HG02938 (cell line): ENCODE data around the gene UVSSA.

Experiments
- ATAC-seq: cut with Tn5 transposase; IDR thresholded peaks from one replicate; pipeline ENCODE4 v1.9.1; 2021; ENCODE audit warnings: mild to moderate bottlenecking, moderate library complexity; ENCODE audit not compliant: unreplicated experiment

UVSSA gene

DNA sequence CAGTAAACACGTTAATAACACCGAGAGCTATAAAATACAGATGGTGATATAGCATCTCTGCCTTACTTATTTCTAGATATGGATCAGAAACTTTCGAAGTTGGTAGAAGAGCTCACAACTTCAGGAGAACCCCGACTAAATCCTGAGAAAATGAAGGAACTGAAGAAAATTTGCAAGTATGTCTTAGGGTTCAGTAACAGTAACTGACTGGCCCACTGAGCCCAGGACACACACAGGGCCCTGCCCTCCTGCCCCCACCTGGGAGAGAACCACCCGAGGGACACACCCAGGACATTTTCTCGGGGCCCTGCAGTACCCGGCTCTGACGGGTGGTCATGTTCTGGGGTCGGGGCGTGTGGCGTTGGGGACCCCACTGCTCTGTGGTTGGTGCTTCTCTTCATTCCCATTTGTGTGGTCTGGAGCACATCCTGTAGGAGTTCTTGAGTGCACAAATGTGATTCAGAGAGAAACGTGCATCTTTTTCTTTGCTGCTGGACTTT, 1.1 kb downstream of the UVSSA start:
- no peak for ATAC-seq

DNA sequence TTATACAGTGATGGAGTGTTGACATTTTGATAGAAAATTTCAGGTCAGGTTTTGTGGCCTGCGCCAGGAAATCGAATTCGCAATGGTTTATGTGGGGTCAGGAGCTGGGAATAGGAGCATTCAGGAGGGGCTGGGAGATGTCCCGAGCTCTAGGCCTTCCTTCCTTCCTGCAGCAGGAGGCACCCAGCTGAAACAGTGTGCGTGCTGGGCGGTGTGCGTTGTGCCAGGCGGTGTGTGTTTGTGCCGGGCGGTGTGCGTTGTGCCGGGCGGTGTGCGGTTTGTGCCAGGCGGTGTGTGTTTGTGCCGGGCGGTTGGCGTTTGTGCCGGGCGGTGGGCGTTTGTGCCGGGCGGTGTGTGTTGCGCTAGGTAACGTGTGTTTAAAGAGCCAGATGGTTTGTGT, 1.7 kb downstream of the UVSSA start:
- ATAC-seq, result no peak

DNA sequence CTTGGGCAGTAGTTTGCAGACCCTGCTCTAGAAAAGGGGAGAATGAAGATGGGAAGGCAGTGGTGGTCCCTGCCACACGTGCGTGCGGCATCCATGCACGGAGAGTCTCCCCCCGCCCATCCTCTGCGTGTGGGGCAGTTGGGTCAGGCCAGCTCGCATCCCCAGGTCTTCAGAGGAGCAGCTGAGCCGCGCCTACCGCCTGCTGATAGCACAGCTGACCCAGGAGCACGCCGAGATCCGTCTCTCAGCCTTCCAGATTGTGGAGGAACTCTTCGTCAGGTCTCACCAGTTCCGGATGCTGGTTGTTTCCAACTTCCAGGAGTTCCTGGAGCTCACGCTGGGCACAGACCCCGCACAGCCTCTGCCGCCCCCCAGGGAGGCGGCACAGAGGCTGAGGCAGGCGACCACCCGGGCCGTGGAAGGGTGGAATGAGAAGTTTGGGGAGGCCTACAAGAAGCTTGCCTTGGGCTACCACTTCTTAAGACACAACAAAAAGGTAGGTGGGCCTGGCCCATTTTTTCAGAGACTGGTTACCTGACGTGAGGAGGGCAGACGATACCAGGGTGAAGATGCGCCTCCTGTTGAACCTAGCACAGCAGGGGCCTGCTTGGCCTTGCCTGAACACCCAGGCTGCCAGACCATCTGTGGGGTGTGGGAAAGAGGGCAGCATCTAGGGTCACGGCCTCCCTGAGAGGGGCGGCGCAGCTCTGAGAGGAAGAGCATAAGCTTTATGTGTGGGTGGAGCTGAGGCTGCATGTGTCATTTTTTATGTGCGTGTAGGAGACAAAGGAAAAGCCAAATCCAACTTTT, 2.6 kb downstream of the UVSSA start:
- no peak for ATAC-seq

DNA sequence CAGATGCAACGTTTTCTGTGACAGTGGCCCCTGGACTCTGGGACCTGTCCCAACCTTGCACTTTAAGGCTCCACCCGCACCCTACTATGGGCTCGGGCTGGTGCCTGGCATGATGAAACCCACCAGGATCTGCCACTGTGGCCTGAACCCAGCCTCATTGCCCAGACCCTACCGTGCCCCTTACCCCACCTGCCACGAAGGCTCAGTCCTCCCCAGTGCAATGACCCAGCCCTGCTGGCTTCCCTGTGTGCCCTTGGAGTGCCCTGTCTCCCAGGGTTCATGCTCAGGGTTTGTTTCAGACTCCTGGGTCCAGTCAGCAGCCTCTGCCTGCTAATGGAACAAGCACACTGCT, 3.1 kb downstream of the UVSSA start:
- ATAC-seq, result no peak

DNA sequence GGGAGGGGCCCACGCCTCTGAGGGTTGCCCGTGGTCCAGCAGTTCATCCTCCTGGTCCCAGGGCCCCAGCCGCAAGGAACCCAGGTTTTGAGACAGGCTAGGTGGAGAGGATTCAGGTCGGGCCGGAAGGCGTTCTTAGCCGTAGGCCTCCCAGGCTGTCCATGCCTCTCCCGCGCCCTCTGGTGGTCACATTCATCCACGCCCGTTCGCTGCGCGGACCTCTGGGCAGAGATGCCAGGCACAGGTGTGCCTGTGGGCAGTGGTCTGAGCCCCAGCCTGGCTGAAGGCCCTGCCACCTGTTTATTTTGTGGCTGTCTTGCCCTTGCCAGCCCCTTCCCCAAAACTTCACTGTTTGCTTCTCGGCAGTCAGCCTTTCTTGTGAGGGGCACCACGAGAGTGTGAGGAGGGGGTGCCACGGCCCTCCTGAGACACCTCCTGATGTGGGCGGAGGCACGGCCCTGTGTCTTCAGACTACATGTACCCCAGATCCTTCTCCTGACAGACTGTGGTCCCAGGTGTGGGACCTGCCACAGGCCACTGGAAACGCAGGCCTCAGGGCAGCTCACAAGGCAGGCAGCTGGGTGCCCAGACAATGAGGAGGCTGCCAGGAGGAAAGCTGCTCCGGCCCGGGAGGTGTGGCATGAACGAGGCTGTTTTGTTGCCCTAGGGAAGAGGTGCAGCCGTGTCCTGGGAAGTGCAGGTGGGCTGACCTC, 5.0 kb downstream of the UVSSA start:
- ATAC-seq, result no peak

DNA sequence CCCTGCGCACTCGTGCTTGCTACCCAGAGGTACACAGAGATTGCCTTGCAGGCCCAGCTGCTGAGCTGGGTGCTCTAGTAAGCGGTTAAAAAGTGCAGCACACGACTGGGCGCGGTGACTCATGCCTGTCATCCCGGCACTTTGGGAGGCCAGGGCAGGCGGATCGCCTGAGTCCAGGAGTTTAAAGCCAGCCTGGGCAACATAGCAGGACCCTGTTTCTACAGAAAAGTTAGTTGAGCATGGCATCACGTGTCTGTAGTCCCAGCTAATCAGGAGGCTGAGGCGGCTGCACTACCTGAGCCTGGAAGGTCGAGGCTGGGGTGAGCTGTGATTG, 5.5 kb downstream of the UVSSA start:
- ATAC-seq, result no peak

DNA sequence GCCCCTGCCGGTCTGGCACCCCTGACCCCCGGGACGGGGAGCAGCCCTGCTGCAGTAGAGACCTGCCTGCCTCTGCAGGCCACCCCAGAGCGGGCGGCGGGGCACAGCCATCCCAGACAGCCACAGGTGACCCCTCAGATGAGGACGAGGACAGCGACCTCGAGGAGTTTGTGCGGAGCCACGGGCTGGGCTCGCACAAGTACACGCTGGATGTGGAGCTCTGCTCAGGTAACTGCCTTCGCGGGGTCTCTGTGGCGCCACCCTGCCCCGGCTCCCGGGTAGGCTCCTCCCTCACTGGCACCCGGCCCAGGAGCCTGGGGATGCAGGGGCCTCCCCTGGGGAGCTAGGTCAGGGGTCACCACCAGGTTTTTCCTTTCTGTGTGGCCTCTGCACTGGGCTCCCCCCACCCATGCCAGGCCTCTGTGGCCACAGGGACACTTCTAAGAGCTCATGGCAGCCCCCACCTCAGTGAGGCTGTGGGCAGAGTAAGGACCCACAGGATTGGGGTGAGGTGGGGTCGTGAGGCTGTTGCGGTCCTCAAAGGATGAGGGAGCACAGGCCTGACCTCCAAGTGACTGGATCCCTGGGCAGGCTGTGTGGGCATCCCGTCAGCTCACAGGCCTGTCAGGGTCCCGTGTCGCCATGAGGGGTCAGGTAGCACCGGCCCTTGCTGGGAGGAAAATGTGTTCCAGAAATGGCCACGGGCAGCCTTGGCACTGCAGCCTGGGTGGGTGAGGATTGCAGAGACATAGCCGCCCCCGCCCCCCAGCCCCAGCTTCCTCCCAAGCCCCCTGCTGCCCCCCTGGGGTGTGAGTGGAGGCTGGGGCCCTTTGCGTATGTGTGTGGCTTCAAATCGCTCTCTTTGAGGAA, 6.4 kb downstream of the UVSSA start:
- ATAC-seq, result no peak

DNA sequence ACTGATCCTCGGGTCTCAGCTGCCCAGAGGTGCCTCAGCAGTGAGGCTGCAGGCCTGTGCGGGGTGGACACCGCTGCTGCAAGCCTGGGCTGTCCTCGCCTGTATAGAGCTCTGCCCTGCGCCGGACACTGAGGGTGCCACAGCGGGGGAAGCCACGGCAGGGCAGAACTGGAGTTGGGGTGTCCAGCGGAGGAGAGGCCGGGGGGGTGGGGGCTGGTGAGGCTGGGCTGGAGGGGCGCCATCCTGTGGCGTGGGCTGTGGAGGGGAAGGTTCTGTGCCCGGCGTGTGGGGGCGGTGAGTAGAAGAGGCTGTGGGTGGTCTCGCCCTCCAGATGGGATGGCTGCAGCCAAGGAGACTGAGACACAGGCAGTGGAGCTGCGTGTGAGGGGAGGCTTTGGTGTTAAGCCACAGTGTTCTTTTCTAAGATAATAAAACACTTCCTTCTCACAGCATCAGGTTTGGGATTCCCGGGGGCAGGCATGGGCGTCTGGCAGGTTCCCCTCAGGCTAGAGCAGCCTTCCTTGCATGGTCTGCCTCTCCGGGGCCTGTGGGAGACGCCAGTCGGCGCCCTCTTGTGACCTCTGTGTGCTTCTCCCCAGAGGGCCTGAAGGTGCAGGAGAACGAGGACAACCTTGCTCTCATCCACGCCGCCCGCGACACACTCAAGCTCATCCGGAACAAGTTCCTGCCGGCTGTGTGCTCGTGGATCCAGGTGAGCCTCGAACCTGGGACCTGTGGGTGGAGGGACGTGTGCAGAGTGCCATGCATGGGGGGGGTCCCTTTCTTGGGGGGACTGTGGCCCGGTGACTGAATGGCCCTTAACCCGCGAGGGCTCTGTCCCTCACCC, 7.4 kb downstream of the UVSSA start:
- ATAC-seq, result no peak

DNA sequence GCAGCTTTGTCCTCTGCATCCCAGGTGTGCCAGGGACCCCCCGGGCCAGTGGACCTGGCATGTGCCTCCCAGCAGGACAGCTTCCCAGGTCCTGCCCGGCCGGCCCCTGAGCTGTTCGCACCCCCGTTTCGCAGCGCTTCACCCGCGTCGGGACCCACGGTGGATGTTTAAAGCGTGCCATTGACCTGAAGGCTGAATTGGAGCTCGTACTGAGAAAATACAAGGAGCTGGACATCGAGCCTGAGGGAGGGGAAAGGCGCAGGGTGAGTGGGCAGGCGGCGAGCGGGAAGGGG, 7.9 kb downstream of the UVSSA start:
- no peak for ATAC-seq

DNA sequence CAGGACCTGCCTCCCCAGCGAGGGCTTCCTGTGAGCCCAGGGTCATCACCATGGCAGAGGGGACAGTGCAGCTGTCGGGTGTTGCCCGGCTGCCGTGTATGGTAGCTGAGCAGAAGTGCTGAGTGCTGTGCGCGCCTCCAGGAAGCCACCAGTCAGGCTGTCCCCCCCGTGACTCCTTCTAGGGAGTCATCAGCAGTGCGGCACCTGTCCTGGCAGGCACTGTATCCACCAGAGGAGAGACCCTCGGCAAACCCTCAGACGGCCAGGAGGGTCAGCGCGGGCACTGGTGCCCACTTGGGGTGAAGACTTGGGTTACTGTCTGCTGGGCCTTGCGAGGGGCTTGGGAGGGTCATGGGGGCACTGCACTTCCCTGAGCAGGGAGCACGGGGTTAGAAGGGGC, 8.4 kb downstream of the UVSSA start:
- ATAC-seq, result no peak

DNA sequence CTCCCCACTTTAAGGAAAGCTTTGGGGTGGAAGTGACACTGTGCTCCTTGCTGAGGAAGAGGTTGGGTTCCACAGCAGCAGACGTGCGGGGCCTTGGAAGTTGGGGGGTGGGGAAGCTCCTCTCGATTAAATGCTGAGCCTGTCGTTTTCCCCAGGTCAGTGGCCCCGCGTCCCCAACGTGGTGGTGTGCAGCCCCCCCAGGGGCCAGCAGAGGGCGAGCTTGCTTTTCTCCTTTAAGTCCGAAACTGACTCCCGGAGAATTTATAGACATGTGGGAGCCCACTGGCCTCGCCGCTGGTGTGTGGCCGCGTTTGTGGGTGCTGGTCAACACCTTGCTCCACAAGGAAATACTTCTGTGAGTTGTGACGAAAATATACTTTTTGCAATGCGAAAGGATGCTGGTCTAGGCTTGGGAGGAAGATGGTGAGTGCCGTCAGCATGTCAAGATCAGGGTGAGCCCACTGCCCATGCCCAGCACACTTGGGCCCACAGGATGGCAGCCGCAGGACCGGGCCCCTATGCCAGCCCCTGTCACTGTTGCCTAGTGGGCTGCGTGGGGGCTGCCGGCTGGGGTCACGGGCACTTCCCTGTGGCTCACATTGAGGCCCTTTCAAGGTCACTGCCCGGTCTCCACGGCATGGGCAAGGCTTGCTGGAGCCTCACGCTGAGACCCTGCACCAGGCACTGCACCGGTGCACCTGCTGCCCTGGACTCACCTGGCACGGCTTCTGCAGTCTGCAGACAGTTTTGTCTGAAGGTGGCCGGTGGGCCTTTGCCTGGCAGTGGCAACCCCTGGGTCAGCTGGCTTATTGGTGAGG, 9.4 kb downstream of the UVSSA start:
- ATAC-seq, result no peak

DNA sequence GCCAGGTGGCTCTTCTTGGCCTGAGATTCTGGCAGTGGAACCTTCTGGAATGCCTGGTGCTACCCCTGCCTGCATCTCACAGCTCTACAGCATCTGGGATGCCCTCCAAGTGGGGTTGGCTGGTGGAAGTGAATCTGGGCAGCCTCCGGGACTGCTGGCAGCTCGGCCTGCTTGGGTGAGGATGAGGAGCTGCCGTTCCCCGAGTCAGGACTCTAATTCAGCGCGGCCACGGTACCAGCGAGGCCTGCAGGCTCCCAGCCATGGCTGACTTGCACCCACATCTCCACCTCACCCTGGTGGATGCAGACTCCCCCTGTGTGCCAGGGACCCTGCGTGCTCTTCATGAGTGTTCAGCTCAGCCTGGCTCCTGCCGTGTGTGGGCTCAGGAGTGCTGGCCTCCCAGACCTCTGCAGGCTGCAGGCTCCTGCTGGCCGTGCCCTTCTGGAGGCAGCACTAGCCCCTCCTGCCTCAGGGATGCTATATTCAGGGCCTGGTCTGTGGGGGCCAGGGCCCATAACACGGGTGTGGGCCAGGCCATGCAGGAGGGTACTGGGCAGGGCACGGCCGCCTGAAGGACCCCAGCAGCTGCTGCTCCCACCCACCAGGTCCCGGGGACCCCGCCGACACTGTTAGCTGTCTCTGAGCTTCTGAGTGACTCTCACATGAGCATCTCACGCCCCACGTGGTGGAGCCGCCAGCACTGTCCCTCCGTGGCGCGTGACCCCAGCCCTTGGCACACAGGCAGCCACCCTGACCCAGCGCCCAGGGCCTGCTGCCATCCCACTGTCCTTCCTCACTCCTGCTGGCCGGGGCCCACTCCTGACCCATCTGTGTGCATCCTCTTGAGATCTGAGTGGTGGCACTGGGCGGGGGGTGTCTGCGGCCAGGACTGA, 10.6 kb downstream of the UVSSA start:
- no peak for ATAC-seq

DNA sequence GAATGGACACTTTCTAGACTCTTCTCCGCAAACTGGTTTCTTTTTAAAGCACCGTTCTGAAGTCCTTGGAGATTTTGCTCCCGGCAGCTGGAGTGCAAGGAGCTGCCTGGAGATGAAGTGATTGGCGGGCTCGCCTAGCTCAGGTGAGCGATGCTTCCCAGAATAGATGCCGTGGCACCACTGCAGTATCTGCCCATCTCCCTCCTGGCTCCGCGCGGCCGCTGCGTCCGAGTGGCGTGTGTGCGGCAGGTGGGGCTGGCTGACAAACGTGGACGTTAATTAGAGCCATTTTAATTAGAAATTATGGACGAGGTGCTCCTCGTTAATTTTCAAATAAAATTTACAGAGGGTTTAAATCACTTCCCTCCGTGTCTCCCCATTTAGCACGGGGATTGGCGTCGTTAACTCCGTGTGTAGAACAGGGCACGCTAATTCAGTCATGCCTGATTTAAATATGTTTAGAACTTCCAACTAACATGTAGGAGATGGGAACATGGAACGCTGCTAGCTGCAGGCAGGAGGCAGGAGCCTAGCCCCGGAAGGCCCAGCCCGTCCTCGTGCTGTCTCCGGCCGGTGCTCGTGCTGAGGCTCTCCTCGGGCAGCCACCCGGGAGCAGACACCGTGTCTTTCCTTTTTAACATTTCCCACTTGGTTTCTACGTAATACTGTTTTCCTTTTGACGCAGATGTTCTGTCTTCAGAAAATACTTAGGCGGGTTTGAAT, 11.6 kb downstream of the UVSSA start:
- ATAC-seq, result no peak

DNA sequence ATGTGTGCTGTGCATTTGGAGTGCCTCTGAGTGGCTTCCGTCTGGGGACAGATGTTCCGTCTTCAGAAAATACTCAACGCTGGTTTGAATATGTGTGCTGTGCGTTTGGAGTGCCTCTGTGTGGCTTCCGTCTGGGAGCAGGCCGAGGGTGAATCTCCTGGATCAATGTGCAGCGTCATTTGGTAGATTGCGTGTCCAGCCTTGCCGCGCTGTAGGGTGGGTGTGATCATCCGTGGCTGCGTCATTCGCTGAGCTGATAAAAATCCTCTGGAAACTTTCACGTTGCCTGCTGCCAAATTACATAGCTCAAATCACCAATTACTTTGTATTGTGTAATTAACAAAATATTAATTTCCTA, 12.1 kb downstream of the UVSSA start:
- ATAC-seq, result no peak

DNA sequence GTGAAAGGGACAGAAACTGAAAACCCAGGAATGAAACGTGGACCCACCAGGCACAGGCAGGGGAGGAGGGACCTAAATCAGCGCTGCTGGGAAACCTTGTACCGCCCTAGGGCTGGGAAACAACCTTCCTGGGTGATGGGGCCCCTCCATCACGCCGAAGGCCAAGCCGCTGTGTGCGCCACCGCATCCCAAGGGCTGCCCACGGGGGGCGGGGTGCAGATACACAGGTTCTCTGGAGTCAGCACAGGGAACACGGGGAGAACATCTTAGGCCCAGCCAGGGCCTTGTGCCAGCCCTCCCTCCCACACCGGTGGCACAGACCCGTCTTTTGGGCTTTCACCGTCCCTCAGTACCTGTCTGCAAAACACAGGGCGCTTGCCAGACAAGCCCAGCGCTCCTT, 13.0 kb downstream of the UVSSA start:
- no peak for ATAC-seq

DNA sequence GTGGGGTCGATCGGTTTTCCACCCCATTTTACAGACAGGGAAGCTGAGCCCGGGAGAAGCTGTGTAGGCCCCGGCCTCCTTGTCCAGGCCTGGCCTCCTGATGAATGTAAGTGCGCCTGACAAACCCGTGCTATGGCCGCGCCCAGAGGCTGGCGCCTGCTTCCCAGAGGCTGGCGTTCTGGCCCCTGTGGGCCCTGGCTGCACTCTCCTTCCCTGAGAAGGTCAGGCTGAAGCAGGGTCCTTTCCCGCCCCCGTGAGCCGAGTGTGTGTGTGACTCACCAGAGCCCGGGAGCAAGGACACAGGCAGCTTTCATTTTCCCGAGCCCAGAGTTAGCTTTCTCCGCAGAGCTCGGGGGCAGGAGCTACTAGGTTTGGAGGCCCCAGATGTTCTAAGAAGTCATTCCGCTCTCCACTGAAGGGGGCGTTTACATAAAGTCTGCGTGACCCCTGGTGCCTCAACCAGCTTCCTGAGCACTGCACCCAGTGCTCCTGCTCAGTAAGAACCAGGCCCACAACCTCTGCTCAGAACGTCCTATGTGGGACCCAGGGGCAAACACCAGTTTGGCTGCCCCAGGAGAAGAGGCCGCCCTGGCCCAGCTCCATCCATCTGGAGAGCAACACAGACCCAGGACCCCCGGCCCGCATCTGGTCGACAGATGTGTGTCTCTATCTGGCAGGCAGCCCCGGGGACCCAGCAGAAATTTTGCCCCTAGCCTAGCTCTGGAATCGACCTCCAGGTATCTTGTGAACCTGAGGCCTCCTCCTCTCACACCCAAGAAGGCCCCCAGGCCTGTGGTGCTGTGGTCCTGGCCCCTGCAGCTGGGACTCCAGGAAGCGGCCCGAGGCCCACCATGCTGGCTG, 13.6 kb downstream of the UVSSA start:
- ATAC-seq, result no peak

DNA sequence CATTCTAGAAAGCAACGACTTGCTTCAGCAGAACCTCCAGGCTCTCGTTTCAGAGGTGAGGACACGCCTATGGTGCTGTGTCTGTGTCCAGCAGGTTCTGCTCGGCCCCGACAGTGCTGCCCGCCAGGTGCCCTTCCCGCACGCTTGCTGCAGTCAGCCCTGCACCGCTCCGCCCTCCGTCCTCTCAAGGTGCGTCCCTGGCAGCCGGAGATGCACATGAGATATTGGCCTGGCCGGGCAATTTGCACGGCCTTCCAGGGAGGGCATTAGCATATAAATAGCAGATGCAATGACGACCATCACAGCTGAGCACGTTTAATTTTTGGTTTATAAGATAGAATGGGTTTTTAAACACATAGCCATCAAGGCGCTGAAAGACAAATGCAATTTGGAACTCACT, 14.4 kb downstream of the UVSSA start:
- ATAC-seq, result no peak

DNA sequence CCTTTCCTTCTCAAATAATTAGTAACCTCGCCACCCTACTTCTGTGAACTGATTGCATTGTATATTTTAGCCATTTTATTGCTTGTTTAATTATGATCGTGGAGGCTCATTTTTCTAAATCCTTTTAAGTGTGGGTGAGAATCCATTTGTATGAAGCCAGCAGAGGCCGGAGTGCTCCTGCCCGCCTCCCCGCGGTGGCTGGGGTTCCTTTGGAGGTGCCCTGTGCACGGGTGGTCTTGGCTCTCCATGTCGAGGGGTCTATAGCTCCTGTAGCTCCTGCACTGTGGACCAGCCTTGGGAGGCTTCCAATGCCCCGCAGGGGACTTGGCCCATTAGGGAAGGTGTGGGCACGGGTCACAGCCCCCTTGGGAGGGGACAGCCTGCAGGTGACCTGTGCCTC, 15.0 kb downstream of the UVSSA start:
- no peak for ATAC-seq
